ENCODE results near the gene SIPA1L2.

- TF ChIP-seq CTCF (conservative IDR thresholded peaks at IDR 0.05; ENCODE audit: low read depth in 2 of 2) (no peak), POLR2AphosphoS5 (IDR thresholded peaks at IDR 0.05; ENCODE audit: low read depth) (no peak), REST (IDR thresholded peaks at IDR 0.05; ENCODE audit: unreplicated experiment) (no peak), JUNB (IDR thresholded peaks at IDR 0.05; ENCODE audit: unreplicated experiment) (no peak), EZH2 (IDR thresholded peaks at IDR 0.05; ENCODE audit: low read depth, unreplicated experiment) (no peak), CREB1 (CRISPR knock-in tag; IDR thresholded peaks at IDR 0.05; ENCODE audit: low read depth) (no peak), EZH2phosphoT487 (IDR thresholded peaks at IDR 0.05; ENCODE audit: unreplicated experiment) (no peak), ZNF331 (CRISPR knock-in tag; IDR thresholded peaks at IDR 0.05; ENCODE audit: low read depth) (no peak)
Measured at GRCh38 chr1:232614811-232615210, 15.1 kb downstream of the SIPA1L2 start.

All from GM23338 (cell line).